Fibroblast of lung (primary cell): Measurements from ENCODE around the gene SF3B5. TPM values are rescaled to one million over a fixed set of nuclear protein-coding genes. Genes with fewer than 3 reads are reported as not detected.

Experiments used
- DNase-seq, 2 donors: peaks; one replicate each; pipeline versions ENCODE4 v3.0.0 to v3.0.0-alpha.2; 2010; ENCODE audit warnings: low read depth in 2 of 2
- H2AFZ ChIP-seq: 2 replicates; pipeline ENCODE4 v1.5.1; 2012; ENCODE audit warnings: low read length, control low read depth, inconsistent platforms
- H3K27ac ChIP-seq: 2 replicates; pipeline ENCODE4 v1.5.1; 2011; ENCODE audit warnings: low read length, control low read depth; ENCODE audit not compliant: insufficient read depth
- H3K27me3 ChIP-seq: 2 replicates; pipeline ENCODE4 v1.5.1; 2011; ENCODE audit warnings: mild to moderate bottlenecking, low read length; ENCODE audit not compliant: control insufficient read depth, insufficient read depth
- H3K36me3 ChIP-seq: 2 replicates; pipeline ENCODE4 v1.5.1; 2011; ENCODE audit warnings: low read length; ENCODE audit not compliant: control insufficient read depth, insufficient read depth
- H3K4me1 ChIP-seq: 2 replicates; pipeline ENCODE4 v1.5.1; 2011; ENCODE audit warnings: low read length; ENCODE audit not compliant: control insufficient read depth, insufficient read depth; ENCODE audit errors: extremely low read depth
- H3K4me2 ChIP-seq: 2 replicates; pipeline ENCODE4 v1.5.1; 2011; ENCODE audit warnings: low read length, control low read depth; ENCODE audit not compliant: insufficient read depth; ENCODE audit errors: extremely low read depth
- H3K4me3 ChIP-seq, 4 experiments: fragments of 200-600 bp in 1 of 4; sonication (generic) in 1 of 4; replicated peaks in 1 of 4; 2 replicates each; pipeline ENCODE4 v1.5.1; 2011 to 2016; ENCODE audit warnings: low read length in 4 of 4, low read depth in 3 of 4, mild to moderate bottlenecking in 3 of 4, control low read depth in 2 of 4, inconsistent platforms in 1 of 4, mixed read lengths in 1 of 4; ENCODE audit not compliant: insufficient read depth in 1 of 4; ENCODE audit errors: control extremely low read depth in 1 of 4
- H3K79me2 ChIP-seq: 2 replicates; pipeline ENCODE4 v1.5.1; 2012; ENCODE audit warnings: mild to moderate bottlenecking, low read length, inconsistent platforms; ENCODE audit not compliant: control insufficient read depth, insufficient read depth
- H3K9ac ChIP-seq: 2 replicates; pipeline ENCODE4 v1.5.1; 2011; ENCODE audit warnings: mild to moderate bottlenecking, low read length, control low read depth; ENCODE audit not compliant: insufficient read depth
- H3K9me3 ChIP-seq: 2 replicates; pipeline ENCODE4 v1.5.1; 2012; ENCODE audit warnings: low read depth, low read length; ENCODE audit not compliant: control insufficient read depth, insufficient read depth
- H4K20me1 ChIP-seq: 2 replicates; pipeline ENCODE4 v1.5.1; 2011; ENCODE audit warnings: low read length; ENCODE audit not compliant: control insufficient read depth, insufficient read depth; ENCODE audit errors: extremely low read depth
- EZH2 ChIP-seq: IDR thresholded peaks from 2 replicates; pipeline ENCODE4 v1.5.1; 2012; ENCODE audit warnings: low read length, control low read depth, mild to moderate bottlenecking; ENCODE audit errors: missing control alignments
- polyA plus RNA-seq, 2 donors: library from polyadenylated mRNA; depleted of rRNA in 1 of 2; stranded (reverse) in 1 of 2; unstranded in 1 of 2; fragments of >200 nt; gene quantifications; 2 replicates each; pipeline ENCODE4 v1.2.1, GENCODE V29; 2011 to 2012; ENCODE audit warnings: missing spikeins in 1 of 2
- total RNA-seq: library from RNA; depleted of rRNA; stranded (reverse); fragments of >200 nt; gene quantifications from 2 replicates; pipeline ENCODE4 v1.2.1, GENCODE V29; 2014
- TF ChIP-seq, protein P1 (sequence below), 2 donors: IDR thresholded peaks in 1 of 2; conservative IDR thresholded peaks in 1 of 2; 1 replicate in 1 of 2; 2 replicates in 1 of 2; pipeline ENCODE4 v1.5.1; 2011 to 2012; ENCODE audit warnings: low read length in 2 of 2, control low read depth in 1 of 2, inconsistent platforms in 1 of 2, low read depth in 1 of 2, mild to moderate bottlenecking in 1 of 2

The SF3B5 gene
- total and polyA plus RNA-seq, 2 donors (not counting 1 experiment from before 2014, with no cell fraction given), result 75.1 to 148 TPM

GRCh38 chr6:144139817-144140216 lies 44.4 kb upstream of the SF3B5 start:
- H3K36me3 ChIP-seq, result no peaks in the 10 kb centered on the region
- TF ChIP-seq, protein P1, sequence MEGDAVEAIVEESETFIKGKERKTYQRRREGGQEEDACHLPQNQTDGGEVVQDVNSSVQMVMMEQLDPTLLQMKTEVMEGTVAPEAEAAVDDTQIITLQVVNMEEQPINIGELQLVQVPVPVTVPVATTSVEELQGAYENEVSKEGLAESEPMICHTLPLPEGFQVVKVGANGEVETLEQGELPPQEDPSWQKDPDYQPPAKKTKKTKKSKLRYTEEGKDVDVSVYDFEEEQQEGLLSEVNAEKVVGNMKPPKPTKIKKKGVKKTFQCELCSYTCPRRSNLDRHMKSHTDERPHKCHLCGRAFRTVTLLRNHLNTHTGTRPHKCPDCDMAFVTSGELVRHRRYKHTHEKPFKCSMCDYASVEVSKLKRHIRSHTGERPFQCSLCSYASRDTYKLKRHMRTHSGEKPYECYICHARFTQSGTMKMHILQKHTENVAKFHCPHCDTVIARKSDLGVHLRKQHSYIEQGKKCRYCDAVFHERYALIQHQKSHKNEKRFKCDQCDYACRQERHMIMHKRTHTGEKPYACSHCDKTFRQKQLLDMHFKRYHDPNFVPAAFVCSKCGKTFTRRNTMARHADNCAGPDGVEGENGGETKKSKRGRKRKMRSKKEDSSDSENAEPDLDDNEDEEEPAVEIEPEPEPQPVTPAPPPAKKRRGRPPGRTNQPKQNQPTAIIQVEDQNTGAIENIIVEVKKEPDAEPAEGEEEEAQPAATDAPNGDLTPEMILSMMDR (conservative IDR thresholded peaks at IDR 0.05 in 1 of 2, IDR thresholded peaks at IDR 0.05 in 1 of 2; ENCODE audit: low read depth in 1 of 2, low read length in 2 of 2), result no peak
- no peak for TF ChIP-seq EZH2
- no peaks in the 10 kb centered on the region for H3K4me1 ChIP-seq
- H4K20me1 ChIP-seq, result no peaks in the 10 kb centered on the region
- H2AFZ ChIP-seq, result no peak overlapping the region
- H3K27ac ChIP-seq, result no peak overlapping the region
- no peaks in the 10 kb centered on the region for H3K27me3 ChIP-seq
- no peaks in the 10 kb centered on the region for H3K79me2 ChIP-seq
- no peak overlapping the region for H3K4me2 ChIP-seq
- H3K9me3 ChIP-seq, result no peaks in the 10 kb centered on the region
- no peak overlapping the region for H3K4me3 ChIP-seq
- no peak overlapping the region for H3K9ac ChIP-seq
- DNase-seq, result no peak

DNA sequence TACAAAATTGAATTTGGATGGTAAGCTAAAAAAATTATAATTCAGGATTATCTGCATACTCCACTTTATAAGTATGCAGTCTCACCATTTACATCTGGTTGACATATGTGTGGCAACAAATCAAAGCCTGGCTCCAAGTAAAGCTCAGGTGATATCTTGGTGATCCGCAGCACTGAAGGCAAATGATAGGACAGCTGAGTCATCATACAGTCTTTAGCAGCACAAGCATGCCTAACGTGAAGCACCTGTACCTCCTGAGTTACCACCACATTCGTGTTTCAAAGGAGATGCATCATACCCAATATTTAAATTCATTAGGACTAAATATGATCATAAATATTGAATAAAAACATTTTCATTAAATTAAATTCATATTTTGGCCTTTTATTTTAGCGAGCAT lies 43.2 kb upstream of the SF3B5 start:
- Histone ChIP-seq H3K4me3 (no peak overlapping the region), H3K79me2 (no peaks in the 10 kb centered on the region), H3K4me2 (no peak overlapping the region), H3K27me3 (no peaks in the 10 kb centered on the region), H3K9ac (no peak overlapping the region), H3K9me3 (no peaks in the 10 kb centered on the region), H3K27ac (no peak overlapping the region), H3K4me1 (no peaks in the 10 kb centered on the region), H2AFZ (no peak overlapping the region), H3K36me3 (no peaks in the 10 kb centered on the region), H4K20me1 (no peaks in the 10 kb centered on the region)
- DNase-seq, result no peak
- no peak for TF ChIP-seq EZH2
- TF ChIP-seq, protein P1 (conservative IDR thresholded peaks at IDR 0.05 in 1 of 2, IDR thresholded peaks at IDR 0.05 in 1 of 2; ENCODE audit: low read depth in 1 of 2, low read length in 2 of 2), result no peak

DNA sequence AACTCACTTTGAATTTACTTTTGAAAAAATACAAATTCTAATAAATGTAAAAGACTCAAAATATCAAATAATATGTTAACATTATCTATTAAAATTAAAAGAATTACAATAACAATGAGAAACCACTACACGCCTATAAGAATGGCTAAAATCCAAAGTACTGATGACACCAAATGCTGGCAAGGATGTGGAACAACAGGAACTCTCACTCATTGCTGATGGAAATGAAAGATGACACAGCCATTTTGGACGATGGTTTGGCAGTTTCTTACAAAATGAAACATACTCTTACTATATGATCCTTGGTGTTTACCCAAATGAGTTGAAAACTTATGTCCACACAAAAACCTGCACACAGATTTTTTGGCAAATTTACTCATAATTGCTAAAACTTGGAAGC lies 39.4 kb upstream of the SF3B5 start:
- H3K4me3 ChIP-seq, result no peak overlapping the region
- no peaks in the 10 kb centered on the region for H3K9me3 ChIP-seq
- TF ChIP-seq EZH2, result no peak
- H3K36me3 ChIP-seq, result no peaks in the 10 kb centered on the region
- no peaks in the 10 kb centered on the region for H3K27me3 ChIP-seq
- no peak overlapping the region for H3K4me2 ChIP-seq
- H2AFZ ChIP-seq, result no peak overlapping the region
- H3K79me2 ChIP-seq, result no peaks in the 10 kb centered on the region
- H3K9ac ChIP-seq, result no peak overlapping the region
- peaks cover 2% of the 10 kb centered on the region for H3K4me1 ChIP-seq
- peak in 1 of 2 donors; percentile 4 for DNase-seq
- no peak overlapping the region for H3K27ac ChIP-seq
- H4K20me1 ChIP-seq, result no peaks in the 10 kb centered on the region
